ENCODE data around the gene GAS2.

GAS2 gene

DNA sequence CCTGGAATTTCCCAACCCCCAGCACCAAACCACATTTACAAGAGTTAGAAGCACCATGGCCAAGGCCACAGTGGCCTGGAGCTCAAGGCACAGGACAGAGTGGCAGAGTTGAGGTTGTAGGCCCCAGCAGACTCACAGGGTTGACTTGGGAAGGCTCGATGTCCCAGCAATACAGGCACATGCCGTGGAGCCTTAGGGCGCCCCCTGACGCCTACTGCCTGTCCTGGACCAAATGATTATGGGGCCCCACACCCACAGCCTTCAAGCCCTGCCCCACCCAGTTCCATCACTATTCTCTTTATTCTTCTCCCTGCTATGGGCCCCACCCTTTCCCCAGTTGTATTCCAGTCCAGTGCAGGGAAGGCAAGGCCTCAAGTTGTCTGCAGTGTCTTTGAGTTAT is 193.8 kb downstream of the GAS2 start, which contains the start of gene CCDC179:
Gene CCDC179, minus strand, starts transcription at position 234 of the 400 bp plus-strand sequence. Its CDS starts 53 bp downstream, at position 181.
- TF ChIP-seq POLR2AphosphoS5 (IDR thresholded peaks at IDR 0.05; ENCODE audit: low read depth, low read length) (no peak), TAF1 (IDR thresholded peaks at IDR 0.05; ENCODE audit: borderline replicate concordance, insufficient read depth, low read length) (no peak), FOXP2 (optimal IDR thresholded peaks at IDR 0.05; ENCODE audit: borderline replicate concordance, extremely low read depth, extremely low read length, insufficient read depth) (no peak), SIN3A (IDR thresholded peaks at IDR 0.05; ENCODE audit: borderline replicate concordance, insufficient read depth, low read length) (no peak)
- TF ChIP-seq, protein P1, sequence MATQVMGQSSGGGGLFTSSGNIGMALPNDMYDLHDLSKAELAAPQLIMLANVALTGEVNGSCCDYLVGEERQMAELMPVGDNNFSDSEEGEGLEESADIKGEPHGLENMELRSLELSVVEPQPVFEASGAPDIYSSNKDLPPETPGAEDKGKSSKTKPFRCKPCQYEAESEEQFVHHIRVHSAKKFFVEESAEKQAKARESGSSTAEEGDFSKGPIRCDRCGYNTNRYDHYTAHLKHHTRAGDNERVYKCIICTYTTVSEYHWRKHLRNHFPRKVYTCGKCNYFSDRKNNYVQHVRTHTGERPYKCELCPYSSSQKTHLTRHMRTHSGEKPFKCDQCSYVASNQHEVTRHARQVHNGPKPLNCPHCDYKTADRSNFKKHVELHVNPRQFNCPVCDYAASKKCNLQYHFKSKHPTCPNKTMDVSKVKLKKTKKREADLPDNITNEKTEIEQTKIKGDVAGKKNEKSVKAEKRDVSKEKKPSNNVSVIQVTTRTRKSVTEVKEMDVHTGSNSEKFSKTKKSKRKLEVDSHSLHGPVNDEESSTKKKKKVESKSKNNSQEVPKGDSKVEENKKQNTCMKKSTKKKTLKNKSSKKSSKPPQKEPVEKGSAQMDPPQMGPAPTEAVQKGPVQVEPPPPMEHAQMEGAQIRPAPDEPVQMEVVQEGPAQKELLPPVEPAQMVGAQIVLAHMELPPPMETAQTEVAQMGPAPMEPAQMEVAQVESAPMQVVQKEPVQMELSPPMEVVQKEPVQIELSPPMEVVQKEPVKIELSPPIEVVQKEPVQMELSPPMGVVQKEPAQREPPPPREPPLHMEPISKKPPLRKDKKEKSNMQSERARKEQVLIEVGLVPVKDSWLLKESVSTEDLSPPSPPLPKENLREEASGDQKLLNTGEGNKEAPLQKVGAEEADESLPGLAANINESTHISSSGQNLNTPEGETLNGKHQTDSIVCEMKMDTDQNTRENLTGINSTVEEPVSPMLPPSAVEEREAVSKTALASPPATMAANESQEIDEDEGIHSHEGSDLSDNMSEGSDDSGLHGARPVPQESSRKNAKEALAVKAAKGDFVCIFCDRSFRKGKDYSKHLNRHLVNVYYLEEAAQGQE (IDR thresholded peaks at IDR 0.05; ENCODE audit: insufficient read depth in 1 of 2, low read depth in 2 of 2, low read length in 2 of 2), result no peak

All from PFSK-1 (cell line).